Neural progenitor cell (in vitro differentiated cells): ENCODE measurements around the gene SLC24A4.

Source experiments
- CTCF ChIP-seq: fragments of 200-600 bp; sonication (generic); IDR thresholded peaks from 2 replicates; pipeline ENCODE4 v1.5.1; 2017; ENCODE audit warnings: antibody characterized with exemption, mild to moderate bottlenecking
- EZH2 ChIP-seq: fragments of 200-600 bp; sonication (generic); IDR thresholded peaks from 2 replicates; pipeline ENCODE4 v1.6.1; 2017; ENCODE audit warnings: antibody characterized with exemption, mild to moderate bottlenecking, moderate library complexity

- TF ChIP-seq CTCF (no peak), EZH2 (no peak)
Observed at GRCh38 chr14:92513204-92513965, 190.4 kb downstream of the SLC24A4 start, which contains the start of gene RIN3.
